Activated CD8-positive, alpha-beta memory T cell treated with anti-CD3 and anti-CD28 coated beads for 4 hours (primary cell): Measurements from ENCODE around the gene TMC3.

Experiments
- DNase-seq, 2 donors: peaks; one replicate each; pipeline ENCODE4 v3.0.0-alpha.2; 2020; ENCODE audit warnings: low read depth in 2 of 2

The TMC3 gene

DNA sequence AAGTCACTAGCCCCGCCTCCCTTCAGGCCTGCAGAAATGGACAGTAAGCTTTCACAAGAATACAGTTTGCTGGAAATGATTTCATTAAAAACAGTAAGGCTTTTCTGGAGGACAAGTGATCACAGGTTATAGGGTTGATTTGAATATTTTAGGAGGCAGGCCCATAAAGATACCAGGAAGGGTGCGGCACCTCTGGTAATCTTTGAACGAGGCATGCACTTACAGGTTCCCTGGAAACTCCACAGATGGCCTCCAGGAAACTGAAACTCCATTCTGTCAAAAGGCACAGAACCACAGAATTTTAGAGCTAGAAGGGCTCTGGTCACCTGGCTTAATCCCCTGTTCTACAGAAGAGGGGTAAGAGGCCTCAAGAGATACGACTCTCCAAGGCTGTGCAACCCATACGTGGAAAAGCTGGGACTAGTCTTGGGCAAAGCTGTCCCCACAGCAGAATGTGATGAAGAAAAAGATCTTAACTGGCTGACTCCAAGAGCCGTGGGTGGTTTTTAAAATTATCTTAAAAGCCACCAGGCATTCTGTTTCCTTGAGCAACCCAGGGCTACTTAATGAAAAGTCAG is 51.2 kb downstream of the TMC3 start:
- no peak for DNase-seq

GRCh38 chr15:81321667-81322066 is 52.3 kb downstream of the TMC3 start:
- DNase-seq: no peak

GRCh38 chr15:81317642-81318017 is 56.4 kb downstream of the TMC3 start:
- DNase-seq: no peak

GRCh38 chr15:81316267-81316666 is 57.7 kb downstream of the TMC3 start:
- no peak for DNase-seq

- DNase-seq: no peak
Measured at GRCh38 chr15:81315452-81316175, 58.4 kb downstream of the TMC3 start.

DNA sequence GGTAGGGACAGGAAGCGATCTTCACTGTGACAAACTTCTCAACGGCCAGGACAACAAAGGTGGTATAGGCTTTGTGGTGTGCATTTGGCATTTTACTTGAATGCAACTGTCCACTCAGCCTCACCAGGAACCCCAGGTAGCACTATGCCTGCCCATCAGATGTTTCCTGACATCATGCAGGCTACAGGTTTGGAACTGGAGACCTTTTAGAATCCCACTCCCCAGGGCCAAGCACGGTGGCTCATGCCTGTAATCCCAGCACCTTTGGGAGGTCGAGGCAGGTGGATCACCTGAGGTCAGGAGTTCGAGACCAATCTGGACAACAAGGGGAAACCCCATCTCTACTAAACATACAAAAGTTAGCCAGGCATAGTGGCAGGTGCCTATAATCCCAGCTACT is 59.6 kb downstream of the TMC3 start:
- DNase-seq: no peak

- DNase-seq: no peak
Measured at GRCh38 chr15:81313686-81314085, 60.3 kb downstream of the TMC3 start.

- DNase-seq: no peak
Measured at GRCh38 chr15:81312790-81313543, 61.0 kb downstream of the TMC3 start.

DNA sequence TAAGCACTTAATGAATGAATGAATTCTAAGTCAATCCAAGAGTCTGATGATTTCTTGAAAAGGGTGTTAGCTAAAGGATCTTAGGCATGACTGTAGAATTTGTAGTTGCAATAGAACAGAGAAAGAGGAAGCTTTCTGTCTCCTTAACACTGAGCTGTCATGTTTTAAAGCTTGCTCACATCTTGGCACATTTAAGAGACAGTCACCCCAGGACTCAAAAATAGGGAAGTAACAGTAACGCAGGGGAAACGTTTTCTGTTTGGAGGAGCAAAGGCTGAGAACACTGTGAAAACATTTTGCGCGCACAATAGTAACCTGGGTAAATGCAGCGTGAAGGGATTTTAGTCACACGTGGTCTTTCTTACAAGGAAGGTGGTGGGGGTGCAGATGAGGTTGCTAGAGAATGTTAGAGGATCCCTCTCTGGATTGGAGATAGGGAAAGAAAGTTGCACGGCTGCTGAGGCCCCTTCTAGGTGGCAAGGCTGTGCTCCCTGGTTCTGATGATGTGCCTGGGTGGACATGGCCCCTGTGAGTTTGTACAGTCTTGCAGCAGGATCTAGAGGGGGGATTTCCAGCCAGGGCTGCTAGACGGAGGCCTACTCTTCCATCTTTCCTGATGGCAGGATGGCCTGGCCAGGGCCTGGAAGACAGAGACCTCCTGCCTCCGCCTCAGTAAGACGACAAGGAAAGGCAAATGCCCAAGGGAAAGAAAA is 62.1 kb downstream of the TMC3 start:
- DNase-seq: no peak

- DNase-seq: no peak
Measured at GRCh38 chr15:81310480-81310879, 63.5 kb downstream of the TMC3 start.

GRCh38 chr15:81309647-81310450 is 64.2 kb downstream of the TMC3 start:
- no peak for DNase-seq

DNA sequence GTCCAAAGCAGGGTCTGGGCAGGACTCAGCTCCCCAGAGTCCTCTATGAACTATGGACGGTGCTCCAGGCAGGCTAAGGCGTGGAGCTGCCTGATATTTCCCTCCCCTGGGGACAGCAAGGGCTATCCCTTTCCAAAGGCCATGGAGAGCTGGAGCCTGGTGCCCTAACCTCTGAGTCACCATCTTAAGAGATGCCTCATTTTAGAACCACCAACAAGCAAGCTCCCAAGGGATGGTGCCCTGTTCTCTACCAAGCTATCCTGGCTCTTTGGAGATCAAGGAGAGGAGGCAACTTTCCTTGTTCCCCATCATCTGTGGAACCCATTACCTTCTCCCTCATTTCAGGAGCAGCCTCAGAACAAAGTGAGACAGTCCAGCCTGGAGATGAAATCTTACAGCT is 65.8 kb downstream of the TMC3 start:
- no peak for DNase-seq

- DNase-seq: no peak
Measured at GRCh38 chr15:81304226-81304625, 69.8 kb downstream of the TMC3 start.

- DNase-seq: no peak
Measured at GRCh38 chr15:81303244-81304225, 70.5 kb downstream of the TMC3 start.

- no peak for DNase-seq
Measured at GRCh38 chr15:81302701-81303109, 71.3 kb downstream of the TMC3 start.

GRCh38 chr15:81301815-81302399 is 72.1 kb downstream of the TMC3 start:
- DNase-seq: no peak

- no peak for DNase-seq
Measured at GRCh38 chr15:81301385-81301784, 72.6 kb downstream of the TMC3 start.

DNA sequence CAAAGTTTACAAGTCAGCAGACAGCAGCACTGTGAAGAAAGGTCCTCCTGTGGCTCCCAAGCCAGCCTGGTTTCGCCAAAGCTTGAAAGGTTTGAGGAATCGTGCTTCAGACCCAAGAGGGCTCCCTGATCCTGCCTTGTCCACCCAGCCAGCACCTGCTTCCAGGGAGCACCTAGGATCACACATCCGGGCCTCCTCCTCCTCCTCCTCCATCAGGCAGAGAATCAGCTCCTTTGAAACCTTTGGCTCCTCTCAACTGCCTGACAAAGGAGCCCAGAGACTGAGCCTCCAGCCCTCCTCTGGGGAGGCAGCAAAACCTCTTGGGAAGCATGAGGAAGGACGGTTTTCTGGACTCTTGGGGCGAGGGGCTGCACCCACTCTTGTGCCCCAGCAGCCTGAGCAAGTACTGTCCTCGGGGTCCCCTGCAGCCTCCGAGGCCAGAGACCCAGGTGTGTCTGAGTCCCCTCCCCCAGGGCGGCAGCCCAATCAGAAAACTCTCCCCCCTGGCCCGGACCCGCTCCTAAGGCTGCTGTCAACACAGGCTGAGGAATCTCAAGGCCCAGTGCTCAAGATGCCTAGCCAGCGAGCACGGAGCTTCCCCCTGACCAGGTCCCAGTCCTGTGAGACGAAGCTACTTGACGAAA is 74.3 kb downstream of the TMC3 start:
- DNase-seq: no peak

GRCh38 chr15:81299156-81299555 is 74.9 kb downstream of the TMC3 start:
- DNase-seq: no peak
